GM23338 (cell line): ENCODE data around the gene SBNO1. TPM values are rescaled to one million over a fixed set of nuclear protein-coding genes. Genes with fewer than 3 reads are reported as not detected.

Experiments
- ATAC-seq: fragments of 200-7000 bp; cut with Tn5 transposase; 3 replicates; pipeline ENCODE4 v1.9.1; 2020
- DNase-seq: peaks from one replicate; pipeline ENCODE4 v3.0.0-alpha.2; 2015; ENCODE audit warnings: low spot score
- H2AFZ ChIP-seq: fragments of 200-600 bp; sonication (generic); 2 replicates; pipeline ENCODE4 v1.8.0; 2016; ENCODE audit warnings: antibody characterized with exemption, mild to moderate bottlenecking, moderate library complexity
- H3F3A ChIP-seq: fragments of 200-600 bp; sonication (generic); replicated peaks from 2 replicates; pipeline ENCODE4 v1.8.0; 2017; ENCODE audit warnings: antibody characterized with exemption, mixed run types, low read depth
- H3K27ac ChIP-seq: fragments of 200-600 bp; sonication (generic); 2 replicates; pipeline ENCODE4 v1.6.1; 2016; ENCODE audit warnings: low read depth
- H3K27me3 ChIP-seq: fragments of 200-600 bp; sonication (generic); 2 replicates; pipeline ENCODE4 v1.8.0; 2016; ENCODE audit warnings: mild to moderate bottlenecking, mixed run types, moderate library complexity; ENCODE audit not compliant: insufficient read depth
- H3K36me3 ChIP-seq: fragments of 200-600 bp; sonication (generic); 2 replicates; pipeline ENCODE4 v1.8.0; 2016; ENCODE audit warnings: mild to moderate bottlenecking; ENCODE audit not compliant: insufficient read depth
- H3K4me1 ChIP-seq: fragments of 200-600 bp; sonication (generic); 2 replicates; pipeline ENCODE4 v1.8.0; 2016; ENCODE audit warnings: mild to moderate bottlenecking, moderate library complexity; ENCODE audit not compliant: insufficient read depth
- H3K4me2 ChIP-seq: fragments of 200-600 bp; sonication (generic); 2 replicates; pipeline ENCODE4 v1.7.1; 2017; ENCODE audit warnings: mixed run types
- H3K4me3 ChIP-seq: fragments of 200-600 bp; sonication (generic); 2 replicates; pipeline ENCODE4 v1.6.1; 2016; ENCODE audit warnings: mixed run types
- H3K79me2 ChIP-seq: fragments of 200-600 bp; sonication (generic); replicated peaks from 2 replicates; pipeline ENCODE4 v1.8.0; 2017; ENCODE audit warnings: mild to moderate bottlenecking; ENCODE audit not compliant: insufficient read depth
- H3K9me2 ChIP-seq: fragments of 200-600 bp; sonication (generic); 2 replicates; pipeline ENCODE4 v1.8.0; 2017; ENCODE audit not compliant: insufficient read depth
- H4K20me1 ChIP-seq: fragments of 200-600 bp; sonication (generic); replicated peaks from 2 replicates; pipeline ENCODE4 v1.8.0; 2017; ENCODE audit warnings: mild to moderate bottlenecking; ENCODE audit not compliant: insufficient read depth
- H3K27ac Mint-ChIP-seq: 2 replicates; pipeline ENCODE4 v1.8.0; 2020; ENCODE audit warnings: inconsistent platforms, mild to moderate bottlenecking, moderate library complexity, mixed read lengths
- H3K27me3 Mint-ChIP-seq: 3 replicates; pipeline ENCODE4 v1.8.0; 2022; ENCODE audit warnings: low read depth, mild to moderate bottlenecking, moderate library complexity, mixed read lengths, inconsistent platforms; ENCODE audit not compliant: insufficient read depth, poor library complexity
- H3K36me3 Mint-ChIP-seq: 3 replicates; pipeline ENCODE4 v1.8.0; 2021; ENCODE audit warnings: low read depth, mild to moderate bottlenecking, inconsistent platforms, moderate library complexity, mixed read lengths
- H3K4me1 Mint-ChIP-seq: 3 replicates; pipeline ENCODE4 v1.8.0; 2020; ENCODE audit warnings: mild to moderate bottlenecking, inconsistent platforms, mixed read lengths
- H3K4me3 Mint-ChIP-seq: 3 replicates; pipeline ENCODE4 v1.8.0; 2021; ENCODE audit warnings: moderate library complexity, mild to moderate bottlenecking, inconsistent platforms, mixed read lengths
- H3K9me3 Mint-ChIP-seq: 3 replicates; pipeline ENCODE4 v1.8.0; 2020; ENCODE audit warnings: moderate library complexity, mild to moderate bottlenecking, inconsistent platforms, mixed read lengths
- EZH2phosphoT487 ChIP-seq: fragments of 200-600 bp; sonication (generic); IDR thresholded peaks from one replicate; pipeline ENCODE4 v1.8.1; 2018; ENCODE audit warnings: antibody characterized with exemption; ENCODE audit not compliant: unreplicated experiment
- JUNB ChIP-seq: IDR thresholded peaks from one replicate; pipeline ENCODE4 v1.6.1; 2016; ENCODE audit warnings: antibody characterized with exemption; ENCODE audit not compliant: unreplicated experiment
- POLR2AphosphoS5 ChIP-seq: IDR thresholded peaks from 2 replicates; pipeline ENCODE4 v1.6.1; 2016; ENCODE audit warnings: antibody characterized with exemption, low read depth
- ZNF331 ChIP-seq: fragments of 250-450 bp; sonication (Bioruptor Pico); IDR thresholded peaks from 2 replicates; pipeline ENCODE4 v1.5.0; 2020; ENCODE audit warnings: low read depth, mild to moderate bottlenecking, moderate library complexity
- polyA plus RNA-seq: library from polyadenylated mRNA; unstranded; fragments of >200 nt; fragmentation: Nextera tagmentation; extraction: Ambion mirVana; gene quantifications from 2 replicates; pipeline ENCODE4 v1.2.1, GENCODE V29; 2016
- total RNA-seq: library from RNA; depleted of rRNA; stranded (reverse); fragments of >200 nt; shearing (Covaris generic); gene quantifications from 2 replicates; pipeline ENCODE4 v1.2.3, GENCODE V29; 2014
- TF ChIP-seq, protein P1 (sequence below): fragments of 250-450 bp; sonication (Bioruptor Pico); IDR thresholded peaks from 2 replicates; pipeline ENCODE4 v1.5.0; 2020; ENCODE audit warnings: mild to moderate bottlenecking, moderate library complexity
- TF ChIP-seq, protein P2 (sequence below), 2 experiments: fragments of 200-600 bp in 1 of 2; sonication (generic) in 1 of 2; conservative IDR thresholded peaks; 2 replicates each; pipeline versions ENCODE4 v1.5.1 to v1.6.1; 2016 to 2017; ENCODE audit warnings: antibody characterized with exemption in 2 of 2, low read depth in 2 of 2, mild to moderate bottlenecking in 2 of 2, moderate library complexity in 1 of 2

The SBNO1 gene
- total and polyA plus RNA-seq, 2 experiments from 2014 or later, result 34.9 to 49.5 TPM

DNA sequence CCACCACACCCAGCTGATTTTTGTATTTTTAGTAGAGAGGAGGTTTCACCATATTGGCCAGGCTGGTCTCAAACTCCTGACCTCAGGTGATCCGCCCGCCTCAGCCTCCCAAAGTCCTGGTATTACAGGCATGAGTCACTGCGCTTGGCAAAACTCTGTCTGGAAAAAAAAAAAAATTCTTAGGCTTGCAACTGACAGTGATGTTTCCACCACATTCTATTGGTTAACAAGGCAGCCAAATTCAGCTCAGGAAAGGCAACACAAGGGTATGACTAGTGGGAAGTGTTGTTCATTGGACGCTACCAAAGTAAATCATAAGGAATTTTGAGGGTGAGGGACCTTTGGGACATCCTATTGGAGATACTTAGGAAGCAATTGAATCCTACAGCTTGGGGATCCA lies 2.9 kb upstream of the SBNO1 start (continued):
- TF ChIP-seq, protein P1, sequence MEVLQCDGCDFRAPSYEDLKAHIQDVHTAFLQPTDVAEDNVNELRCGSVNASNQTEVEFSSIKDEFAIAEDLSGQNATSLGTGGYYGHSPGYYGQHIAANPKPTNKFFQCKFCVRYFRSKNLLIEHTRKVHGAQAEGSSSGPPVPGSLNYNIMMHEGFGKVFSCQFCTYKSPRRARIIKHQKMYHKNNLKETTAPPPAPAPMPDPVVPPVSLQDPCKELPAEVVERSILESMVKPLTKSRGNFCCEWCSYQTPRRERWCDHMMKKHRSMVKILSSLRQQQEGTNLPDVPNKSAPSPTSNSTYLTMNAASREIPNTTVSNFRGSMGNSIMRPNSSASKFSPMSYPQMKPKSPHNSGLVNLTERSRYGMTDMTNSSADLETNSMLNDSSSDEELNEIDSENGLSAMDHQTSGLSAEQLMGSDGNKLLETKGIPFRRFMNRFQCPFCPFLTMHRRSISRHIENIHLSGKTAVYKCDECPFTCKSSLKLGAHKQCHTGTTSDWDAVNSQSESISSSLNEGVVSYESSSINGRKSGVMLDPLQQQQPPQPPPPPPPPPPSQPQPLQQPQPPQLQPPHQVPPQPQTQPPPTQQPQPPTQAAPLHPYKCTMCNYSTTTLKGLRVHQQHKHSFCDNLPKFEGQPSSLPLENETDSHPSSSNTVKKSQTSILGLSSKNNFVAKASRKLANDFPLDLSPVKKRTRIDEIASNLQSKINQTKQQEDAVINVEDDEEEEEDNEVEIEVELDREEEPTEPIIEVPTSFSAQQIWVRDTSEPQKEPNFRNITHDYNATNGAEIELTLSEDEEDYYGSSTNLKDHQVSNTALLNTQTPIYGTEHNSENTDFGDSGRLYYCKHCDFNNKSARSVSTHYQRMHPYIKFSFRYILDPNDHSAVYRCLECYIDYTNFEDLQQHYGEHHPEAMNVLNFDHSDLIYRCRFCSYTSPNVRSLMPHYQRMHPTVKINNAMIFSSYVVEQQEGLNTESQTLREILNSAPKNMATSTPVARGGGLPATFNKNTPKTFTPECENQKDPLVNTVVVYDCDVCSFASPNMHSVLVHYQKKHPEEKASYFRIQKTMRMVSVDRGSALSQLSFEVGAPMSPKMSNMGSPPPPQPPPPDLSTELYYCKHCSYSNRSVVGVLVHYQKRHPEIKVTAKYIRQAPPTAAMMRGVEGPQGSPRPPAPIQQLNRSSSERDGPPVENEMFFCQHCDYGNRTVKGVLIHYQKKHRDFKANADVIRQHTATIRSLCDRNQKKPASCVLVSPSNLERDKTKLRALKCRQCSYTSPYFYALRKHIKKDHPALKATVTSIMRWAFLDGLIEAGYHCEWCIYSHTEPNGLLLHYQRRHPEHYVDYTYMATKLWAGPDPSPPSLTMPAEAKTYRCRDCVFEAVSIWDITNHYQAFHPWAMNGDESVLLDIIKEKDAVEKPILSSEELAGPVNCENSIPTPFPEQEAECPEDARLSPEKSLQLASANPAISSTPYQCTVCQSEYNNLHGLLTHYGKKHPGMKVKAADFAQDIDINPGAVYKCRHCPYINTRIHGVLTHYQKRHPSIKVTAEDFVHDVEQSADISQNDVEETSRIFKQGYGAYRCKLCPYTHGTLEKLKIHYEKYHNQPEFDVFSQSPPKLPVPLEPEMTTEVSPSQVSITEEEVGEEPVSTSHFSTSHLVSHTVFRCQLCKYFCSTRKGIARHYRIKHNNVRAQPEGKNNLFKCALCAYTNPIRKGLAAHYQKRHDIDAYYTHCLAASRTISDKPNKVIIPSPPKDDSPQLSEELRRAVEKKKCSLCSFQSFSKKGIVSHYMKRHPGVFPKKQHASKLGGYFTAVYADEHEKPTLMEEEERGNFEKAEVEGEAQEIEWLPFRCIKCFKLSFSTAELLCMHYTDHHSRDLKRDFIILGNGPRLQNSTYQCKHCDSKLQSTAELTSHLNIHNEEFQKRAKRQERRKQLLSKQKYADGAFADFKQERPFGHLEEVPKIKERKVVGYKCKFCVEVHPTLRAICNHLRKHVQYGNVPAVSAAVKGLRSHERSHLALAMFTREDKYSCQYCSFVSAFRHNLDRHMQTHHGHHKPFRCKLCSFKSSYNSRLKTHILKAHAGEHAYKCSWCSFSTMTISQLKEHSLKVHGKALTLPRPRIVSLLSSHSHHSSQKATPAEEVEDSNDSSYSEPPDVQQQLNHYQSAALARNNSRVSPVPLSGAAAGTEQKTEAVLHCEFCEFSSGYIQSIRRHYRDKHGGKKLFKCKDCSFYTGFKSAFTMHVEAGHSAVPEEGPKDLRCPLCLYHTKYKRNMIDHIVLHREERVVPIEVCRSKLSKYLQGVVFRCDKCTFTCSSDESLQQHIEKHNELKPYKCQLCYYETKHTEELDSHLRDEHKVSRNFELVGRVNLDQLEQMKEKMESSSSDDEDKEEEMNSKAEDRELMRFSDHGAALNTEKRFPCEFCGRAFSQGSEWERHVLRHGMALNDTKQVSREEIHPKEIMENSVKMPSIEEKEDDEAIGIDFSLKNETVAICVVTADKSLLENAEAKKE (CRISPR knock-in tag), result no peak

DNA sequence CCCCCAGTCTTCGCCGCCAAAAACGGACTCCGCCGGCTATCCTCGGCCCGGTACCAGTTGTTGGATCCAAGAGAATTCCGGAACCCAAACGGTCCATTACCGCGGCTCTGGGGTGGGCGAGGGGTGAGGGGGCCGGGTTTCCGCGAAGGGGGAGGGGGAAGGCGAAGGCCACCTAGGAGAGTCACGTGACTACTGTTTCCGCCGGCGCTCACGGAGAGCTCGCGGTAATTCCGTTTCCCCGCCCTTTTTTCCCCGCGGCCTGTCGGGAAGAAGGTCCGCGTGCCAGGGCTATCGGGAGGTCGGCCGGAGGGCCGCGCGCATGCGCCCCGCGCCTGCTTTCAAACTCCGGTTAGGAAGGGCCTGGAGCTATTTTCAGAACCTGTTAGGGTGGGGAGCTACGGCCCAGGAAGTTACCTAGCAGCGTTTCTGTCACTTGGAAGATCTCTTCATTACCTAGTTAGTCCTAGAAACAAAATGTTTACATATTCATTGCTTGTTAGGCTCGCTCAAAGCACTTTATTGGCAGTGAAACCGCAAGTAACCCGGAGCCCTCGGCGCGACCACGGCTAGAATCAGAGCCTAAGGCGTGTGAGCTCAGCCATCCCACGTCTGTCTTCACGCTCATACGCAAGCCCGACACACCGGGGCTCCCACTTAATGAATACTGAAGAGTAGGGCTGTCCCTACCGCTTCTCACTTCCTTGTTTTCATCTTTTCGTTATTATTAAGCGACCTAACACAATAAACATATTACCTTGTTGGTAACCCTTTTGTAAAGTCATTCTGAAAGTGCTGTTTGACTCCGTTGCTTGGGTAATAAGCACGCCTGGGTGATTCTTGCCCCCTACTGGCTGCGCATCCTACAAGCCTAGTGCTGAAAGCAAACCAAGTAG lies 624 bp upstream of the SBNO1 start:
- Histone ChIP-seq H3K27ac (peak overlapping the region; percentile 92), H3K4me2 (peak overlapping the region; percentile 74), H3K4me1 (0 out of 2 replicates have a peak, but pooled peaks cover 3% of the 10 kb centered on the region), H4K20me1 (peaks cover 27% of the 10 kb centered on the region), H3K27me3 (no peaks in the 10 kb centered on the region), H3F3A (0 out of 2 replicates have a peak, but pooled peaks cover 2% of the 10 kb centered on the region), H3K9me2 (no peaks in the 10 kb centered on the region), H3K79me2 (peaks cover 43% of the 10 kb centered on the region), H3K4me3 (peak overlapping the region; percentile 97), H3K36me3 (no peaks in the 10 kb centered on the region), H2AFZ (peak overlapping the region; percentile 49; the same call in 1 of the 2 replicates)
- ATAC-seq (peak; percentile 84), DNase-seq (peak; percentile 99)
- H3K4me1 Mint-ChIP-seq, result peaks cover 11% of the 10 kb centered on the region
- peak; percentile 70 for TF ChIP-seq POLR2AphosphoS5
- no peak for TF ChIP-seq ZNF331 (CRISPR knock-in tag)
- TF ChIP-seq JUNB, result no peak
- no peak for TF ChIP-seq EZH2phosphoT487
- TF ChIP-seq, protein P2, sequence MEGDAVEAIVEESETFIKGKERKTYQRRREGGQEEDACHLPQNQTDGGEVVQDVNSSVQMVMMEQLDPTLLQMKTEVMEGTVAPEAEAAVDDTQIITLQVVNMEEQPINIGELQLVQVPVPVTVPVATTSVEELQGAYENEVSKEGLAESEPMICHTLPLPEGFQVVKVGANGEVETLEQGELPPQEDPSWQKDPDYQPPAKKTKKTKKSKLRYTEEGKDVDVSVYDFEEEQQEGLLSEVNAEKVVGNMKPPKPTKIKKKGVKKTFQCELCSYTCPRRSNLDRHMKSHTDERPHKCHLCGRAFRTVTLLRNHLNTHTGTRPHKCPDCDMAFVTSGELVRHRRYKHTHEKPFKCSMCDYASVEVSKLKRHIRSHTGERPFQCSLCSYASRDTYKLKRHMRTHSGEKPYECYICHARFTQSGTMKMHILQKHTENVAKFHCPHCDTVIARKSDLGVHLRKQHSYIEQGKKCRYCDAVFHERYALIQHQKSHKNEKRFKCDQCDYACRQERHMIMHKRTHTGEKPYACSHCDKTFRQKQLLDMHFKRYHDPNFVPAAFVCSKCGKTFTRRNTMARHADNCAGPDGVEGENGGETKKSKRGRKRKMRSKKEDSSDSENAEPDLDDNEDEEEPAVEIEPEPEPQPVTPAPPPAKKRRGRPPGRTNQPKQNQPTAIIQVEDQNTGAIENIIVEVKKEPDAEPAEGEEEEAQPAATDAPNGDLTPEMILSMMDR (conservative IDR thresholded peaks at IDR 0.05; ENCODE audit: low read depth in 2 of 2), result peak; percentile 74 to 77
- peaks cover 12% of the 10 kb centered on the region for H3K27me3 Mint-ChIP-seq
- no peaks in the 10 kb centered on the region for H3K9me3 Mint-ChIP-seq
- no peaks in the 10 kb centered on the region; the same call in 2 of the 3 replicates for H3K36me3 Mint-ChIP-seq
- H3K4me3 Mint-ChIP-seq, result peak overlapping the region; percentile 80
- H3K27ac Mint-ChIP-seq, result peak overlapping the region; percentile 94
